Naive thymus-derived CD4-positive, alpha-beta T cell (primary cell): ENCODE results near the gene GDPD5. TPM values are rescaled to one million over a fixed set of nuclear protein-coding genes. Genes with fewer than 3 reads are reported as not detected.

Experiments
- ATAC-seq: fragments of 150-1000 bp; cut with Tn5 transposase; 2 replicates; pipeline ENCODE4 v1.10.0; 2021; ENCODE audit warnings: mild to moderate bottlenecking, moderate library complexity
- CTCF ChIA-PET: fragments of 350-600 bp; sonication (Branson Sonifier 250); formaldehyde crosslinking; loops from one replicate; lab custom pipeline; 2021; ENCODE audit warnings: antibody characterized with exemption; lab: Charles Lee
- POLR2A ChIA-PET: fragments of 350-600 bp; sonication (Branson Sonifier 250); formaldehyde crosslinking; loops from one replicate; lab custom pipeline; 2021; ENCODE audit warnings: antibody characterized with exemption, inconsistent platforms; lab: Charles Lee
- DNase-seq, 9 donors: peaks; one replicate each; pipeline versions ENCODE4 v3.0.0 to v3.0.0-alpha.2; 2020 to 2022; ENCODE audit warnings: mixed read lengths in 1 of 9
- H3K27ac ChIP-seq: one replicate; pipeline ENCODE4 v1.7.0; 2013; ENCODE audit warnings: mild to moderate bottlenecking, low read depth, low read length, moderate library complexity
- H3K27me3 ChIP-seq, 2 donors: one replicate each; pipeline ENCODE4 v1.7.0; 2013; ENCODE audit warnings: low read length in 2 of 2, mild to moderate bottlenecking in 2 of 2, moderate library complexity in 2 of 2; ENCODE audit not compliant: control insufficient read depth in 2 of 2, insufficient read depth in 2 of 2
- H3K36me3 ChIP-seq, 3 experiments: 1 replicate in 2 of 3; 2 replicates in 1 of 3; pipeline ENCODE4 v1.7.0; 2013; ENCODE audit warnings: low read length in 3 of 3, mild to moderate bottlenecking in 3 of 3, moderate library complexity in 1 of 3; ENCODE audit not compliant: insufficient read depth in 3 of 3, control insufficient read depth in 2 of 3
- H3K4me1 ChIP-seq, 2 donors: one replicate each; pipeline ENCODE4 v1.7.0; 2013; ENCODE audit warnings: low read length in 2 of 2, mild to moderate bottlenecking in 2 of 2, moderate library complexity in 1 of 2; ENCODE audit not compliant: control insufficient read depth in 2 of 2, insufficient read depth in 2 of 2
- H3K4me3 ChIP-seq: 2 replicates; pipeline ENCODE4 v1.7.0; 2013; ENCODE audit warnings: mild to moderate bottlenecking, low read length
- H3K9me3 ChIP-seq, 3 experiments: 1 replicate in 2 of 3; 2 replicates in 1 of 3; pipeline ENCODE4 v1.7.0; 2013; ENCODE audit warnings: low read length in 3 of 3; ENCODE audit not compliant: control insufficient read depth in 2 of 3
- H3K27ac Mint-ChIP-seq, 9 donors: one replicate each; pipeline ENCODE4 v1.8.0; 2020 to 2022; ENCODE audit warnings: mixed read lengths in 9 of 9, mild to moderate bottlenecking in 8 of 9, moderate library complexity in 5 of 9, inconsistent platforms in 2 of 9
- H3K27me3 Mint-ChIP-seq, 5 donors: one replicate each; pipeline ENCODE4 v1.8.0; 2021 to 2022; ENCODE audit warnings: mixed read lengths in 5 of 5, mild to moderate bottlenecking in 1 of 5
- H3K36me3 Mint-ChIP-seq, 5 donors: one replicate each; pipeline ENCODE4 v1.8.0; 2020 to 2022; ENCODE audit warnings: mixed read lengths in 5 of 5, mild to moderate bottlenecking in 3 of 5, inconsistent platforms in 1 of 5
- H3K4me1 Mint-ChIP-seq, 7 donors: one replicate each; pipeline ENCODE4 v1.8.0; 2020 to 2022; ENCODE audit warnings: mixed read lengths in 7 of 7, mild to moderate bottlenecking in 3 of 7, inconsistent platforms in 1 of 7
- H3K4me3 Mint-ChIP-seq, 10 donors: one replicate each; pipeline ENCODE4 v1.8.0; 2020 to 2022; ENCODE audit warnings: mild to moderate bottlenecking in 10 of 10, mixed read lengths in 10 of 10, moderate library complexity in 6 of 10, inconsistent platforms in 2 of 10
- H3K9me3 Mint-ChIP-seq, 11 donors: one replicate each; pipeline ENCODE4 v1.8.0; 2020 to 2022; ENCODE audit warnings: mixed read lengths in 11 of 11, mild to moderate bottlenecking in 4 of 11, inconsistent platforms in 1 of 11, moderate library complexity in 1 of 11
- intact Hi-C, 2 donors: fragments of 100-400 bp; cut with micrococcal nuclease; formaldehyde crosslinking; loops; one replicate each; pipeline ENCODE4 v1.15.1; 2023
- polyA plus RNA-seq, 2 donors: library from polyadenylated mRNA; unstranded; fragments of 300-500 nt; fragmentation: Illumina TruSeq; gene quantifications; one replicate each; pipeline ENCODE4 v1.2.3, GENCODE V29; 2021
- total RNA-seq, 6 experiments: library from RNA in 5 of 6; stranded (reverse) in 5 of 6; gene quantifications; 1 replicate in 5 of 6; 2 replicates in 1 of 6; pipeline ENCODE4 v1.2.3 and lab custom pipeline; 2021 to 2026

The GDPD5 gene
- total and polyA plus RNA-seq, 7 experiments from 2014 or later, result 3.9 to 50.3 (median 21.1) TPM

DNA sequence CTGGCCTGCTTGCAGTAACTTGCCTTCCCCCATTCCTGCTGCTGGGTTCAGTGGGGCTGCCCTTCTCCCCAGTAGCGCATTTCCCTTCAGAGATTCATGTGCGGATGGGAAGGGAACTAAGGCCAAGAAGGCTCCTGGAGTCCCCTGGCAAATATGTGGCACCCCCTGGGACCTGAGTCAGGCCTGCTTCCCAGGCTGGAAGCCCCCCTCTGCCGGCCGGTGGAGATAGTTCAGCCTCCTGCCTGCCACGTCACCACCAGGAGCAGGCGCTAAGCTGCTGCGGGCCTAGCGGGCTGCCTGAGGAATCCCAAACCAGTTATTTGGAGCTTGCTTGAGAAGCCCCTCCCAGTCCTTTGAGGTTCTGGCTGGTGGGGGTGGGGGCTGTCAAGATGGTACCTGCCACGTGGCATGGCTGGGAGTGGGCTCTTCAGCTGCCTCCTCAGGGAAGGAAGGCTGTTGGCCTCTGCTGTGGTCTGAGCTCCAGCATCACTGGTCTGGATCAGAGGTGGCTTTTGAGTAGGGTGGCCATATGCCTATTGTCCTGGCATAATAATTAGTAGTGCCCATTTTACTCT, 38.3 kb upstream of the GDPD5 start:
- no peaks in the 10 kb centered on the region for H3K27me3 ChIP-seq
- POLR2A ChIA-PET, result no interaction called here
- CTCF ChIA-PET, result no interaction called here
- Mint-ChIP-seq H3K4me1 (peaks cover 18 to 46% (median 32%) of the 10 kb centered on the region in 7 donors), H3K4me3 (peak overlapping the region; percentile 94 to 99 (median 99)), H3K27me3 (no peaks in the 10 kb centered on the region), H3K36me3 (peaks cover 0 to 9% (median 5%) of the 10 kb centered on the region in 5 donors), H3K27ac (peak overlapping the region; percentile 25 to 97 (median 92)), H3K9me3 (no peaks in the 10 kb centered on the region)
- DNase-seq, result no peak
- peak overlapping the region; percentile 86 for H3K27ac ChIP-seq
- ATAC-seq, result no peak
- H3K36me3 ChIP-seq, result peaks cover 0 to 30% (median 0%) of the 10 kb centered on the region in 3 experiments
- H3K9me3 ChIP-seq, result no peaks in the 10 kb centered on the region
- H3K4me1 ChIP-seq, result peaks cover 15 to 22% of the 10 kb centered on the region in 2 donors
- intact Hi-C loops, result loop anchor here in 1 of 2 donors (2.0 to 10.0 kb wide), 3 partner anchors 31 to 1169 kb away; partner anchors contain the start of genes PGM2L1 and UVRAG
- no peak overlapping the region for H3K4me3 ChIP-seq

DNA sequence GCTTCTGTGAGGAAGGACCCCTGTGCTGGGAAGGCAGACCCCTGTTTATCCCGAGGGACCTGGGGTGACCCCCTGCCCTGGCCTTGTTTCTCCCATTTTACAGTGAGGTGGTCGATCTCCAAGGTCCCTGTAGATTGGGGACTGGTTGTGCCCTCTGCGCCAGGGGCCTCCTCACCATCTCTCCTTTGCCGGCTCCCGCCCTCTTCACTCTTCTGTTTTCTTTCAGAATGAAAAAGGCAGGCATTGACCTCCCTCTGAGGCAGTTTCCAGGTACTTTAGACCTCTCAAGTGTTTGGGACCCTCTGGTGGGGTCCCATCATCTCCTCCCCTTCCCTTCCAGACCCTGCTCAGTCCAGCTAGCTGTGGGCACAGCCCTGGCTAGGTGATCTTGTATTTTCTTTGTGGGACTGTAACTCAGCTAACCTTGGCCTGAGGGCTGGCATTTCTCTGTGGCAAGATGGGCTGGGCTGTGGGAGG, 37.8 kb upstream of the GDPD5 start:
- no peaks in the 10 kb centered on the region for H3K9me3 Mint-ChIP-seq
- peaks cover 18 to 46% (median 32%) of the 10 kb centered on the region in 7 donors for H3K4me1 Mint-ChIP-seq
- intact Hi-C loops, result loop anchor here in 1 of 2 donors (2.0 to 10.0 kb wide), 3 partner anchors 31 to 1169 kb away; partner anchors contain the start of genes PGM2L1 and UVRAG
- no peaks in the 10 kb centered on the region for H3K9me3 ChIP-seq
- H3K4me1 ChIP-seq, result peaks cover 15 to 22% of the 10 kb centered on the region in 2 donors
- DNase-seq, result no peak
- peak overlapping the region; percentile 86 for H3K27ac ChIP-seq
- no peaks in the 10 kb centered on the region for H3K27me3 ChIP-seq
- peak overlapping the region; percentile 94 to 99 (median 99) for H3K4me3 Mint-ChIP-seq
- ChIA-PET POLR2A (no interaction called here), CTCF (no interaction called here)
- H3K27ac Mint-ChIP-seq, result peak overlapping the region; percentile 86 to 97 (median 95)
- peaks cover 0 to 24% (median 0%) of the 10 kb centered on the region in 3 experiments for H3K36me3 ChIP-seq
- H3K36me3 Mint-ChIP-seq, result peaks cover 0 to 7% (median 3%) of the 10 kb centered on the region in 5 donors
- H3K27me3 Mint-ChIP-seq, result no peaks in the 10 kb centered on the region
- ATAC-seq, result no peak
- H3K4me3 ChIP-seq, result no peak overlapping the region

DNA sequence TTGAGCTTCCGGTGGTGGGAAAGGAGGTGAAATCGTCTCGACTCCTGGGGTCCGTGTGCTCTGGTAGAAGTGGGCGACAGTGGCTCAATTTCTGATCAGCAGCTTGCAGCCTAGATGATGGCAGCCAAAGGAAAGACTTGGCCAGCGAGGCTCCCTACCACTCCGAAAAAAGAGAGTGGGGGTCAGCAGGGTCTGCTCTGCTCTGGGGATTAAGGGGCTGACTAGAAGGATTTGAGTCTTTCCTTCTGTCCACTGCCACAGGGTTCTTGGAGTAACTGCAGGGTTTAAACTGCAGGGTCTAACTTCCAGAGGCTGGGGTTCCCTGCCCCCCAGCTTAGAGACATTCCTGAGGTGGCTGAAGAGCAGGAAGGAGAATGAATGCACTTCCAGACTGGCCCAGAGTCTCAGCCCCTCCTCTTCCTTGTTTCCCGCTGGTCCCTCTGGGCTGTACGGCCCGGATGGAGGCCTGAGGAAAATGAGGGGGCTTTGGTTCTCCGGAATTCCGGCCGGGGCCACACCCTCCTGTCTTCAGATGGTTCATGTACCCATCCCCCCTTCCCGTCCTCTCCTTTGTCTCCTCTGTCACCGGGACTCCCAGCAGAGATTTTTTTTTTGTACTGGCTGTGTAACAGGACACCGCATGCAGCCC, 37.2 kb upstream of the GDPD5 start:
- CTCF ChIA-PET, result interaction anchor here (1.0 kb wide), 1 partner anchor 11 kb away, joined by 3 read pairs; no protein-coding TSS in a partner anchor
- intact Hi-C loops, result loop anchor here in 1 of 2 donors (1.0 to 10.0 kb wide), 5 partner anchors 20 to 1168 kb away; partner anchors contain the start of genes PGM2L1 and UVRAG

DNA sequence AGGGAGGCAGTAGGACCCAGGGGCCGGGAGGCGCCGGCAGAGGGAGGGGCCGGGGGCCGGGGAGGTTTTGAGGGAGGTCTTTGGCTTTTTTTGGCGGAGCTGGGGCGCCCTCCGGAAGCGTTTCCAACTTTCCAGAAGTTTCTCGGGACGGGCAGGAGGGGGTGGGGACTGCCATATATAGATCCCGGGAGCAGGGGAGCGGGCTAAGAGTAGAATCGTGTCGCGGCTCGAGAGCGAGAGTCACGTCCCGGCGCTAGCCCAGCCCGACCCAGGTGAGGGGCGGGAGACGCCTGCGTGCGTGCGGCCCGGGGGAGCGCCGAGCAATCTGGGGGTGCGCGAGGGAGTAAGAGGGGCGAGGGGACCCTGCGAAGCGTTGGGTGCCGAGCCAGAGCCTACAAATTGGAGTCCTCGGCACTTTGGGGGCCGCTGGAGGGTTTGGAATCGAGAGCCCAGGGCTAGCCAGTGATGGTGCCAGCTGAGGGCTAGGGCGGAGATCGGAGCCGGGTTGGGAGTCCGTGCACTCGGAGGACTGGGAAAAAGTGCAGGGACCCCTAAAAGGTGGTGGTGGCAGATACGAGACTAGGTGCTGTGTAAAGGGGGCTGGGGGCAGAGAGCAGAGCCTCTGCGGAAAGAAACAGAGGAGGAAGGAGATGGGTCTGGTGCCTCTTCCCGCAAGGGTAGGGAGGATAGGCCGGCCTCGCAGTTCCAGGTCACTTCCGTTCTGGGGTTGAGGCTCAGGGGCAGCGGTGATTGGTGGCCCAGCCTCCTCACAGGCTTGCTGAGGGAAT, 36.5 kb upstream of the GDPD5 start, which contains the start of gene SERPINH1:
Gene SERPINH1, plus strand, starts transcription at position 206 of the 788 bp plus-strand sequence. CDS start 4,097 bp downstream, outside the sequence.
- Histone ChIP-seq H3K27me3 (no peaks in the 10 kb centered on the region), H3K36me3 (peaks cover 0 to 13% (median 0%) of the 10 kb centered on the region in 3 experiments), H3K27ac (peak within 1 kb of the TSS; percentile 86), H3K4me1 (peaks cover 15 to 22% of the 10 kb centered on the region in 2 donors), H3K4me3 (peak within 1 kb of the TSS; percentile 91), H3K9me3 (no peaks in the 10 kb centered on the region)
- POLR2A ChIA-PET, result interaction anchor here (0.8 to 1.4 kb wide), 3 partner anchors 13 to 93 kb away, joined by 3 to 4 read pairs (median 3); no protein-coding TSS in a partner anchor
- Mint-ChIP-seq H3K27me3 (peaks cover 0 to under 1% (median 0%) of the 10 kb centered on the region in 5 donors), H3K4me3 (peak within 1 kb of the TSS; percentile 94 to 99 (median 99)), H3K36me3 (no peaks in the 10 kb centered on the region), H3K9me3 (no peaks in the 10 kb centered on the region), H3K4me1 (peaks cover 18 to 46% (median 32%) of the 10 kb centered on the region in 7 donors), H3K27ac (peak within 1 kb of the TSS; percentile 87 to 97 (median 95))
- peak; percentile 29 to 73 (median 45) for DNase-seq
- peak; percentile 80 for ATAC-seq
- CTCF ChIA-PET, result interaction anchor here (0.6 to 1.0 kb wide), 3 partner anchors 11 to 158 kb away, joined by 3 to 4 read pairs (median 3); no protein-coding TSS in a partner anchor
- intact Hi-C loops, result loop anchor here in 1 of 2 donors (1.0 to 10.0 kb wide), 5 partner anchors 21 to 1167 kb away; partner anchors contain the start of genes PGM2L1 and UVRAG

More for the DNA sequence above, 37.2 kb upstream of the GDPD5 start:
- Histone ChIP-seq H3K4me3 (peak overlapping the region; percentile 91), H3K36me3 (peaks cover 0 to 19% (median 0%) of the 10 kb centered on the region in 3 experiments), H3K27ac (peak overlapping the region; percentile 86), H3K9me3 (no peaks in the 10 kb centered on the region), H3K4me1 (peaks cover 15 to 22% of the 10 kb centered on the region in 2 donors), H3K27me3 (no peaks in the 10 kb centered on the region)
- H3K27me3 Mint-ChIP-seq, result no peaks in the 10 kb centered on the region
- no peaks in the 10 kb centered on the region for H3K9me3 Mint-ChIP-seq
- POLR2A ChIA-PET, result interaction anchor here (1.0 to 1.4 kb wide), 2 partner anchors 13 to 94 kb away, joined by 3 to 4 read pairs; no protein-coding TSS in a partner anchor
- peaks cover 18 to 46% (median 32%) of the 10 kb centered on the region in 7 donors for H3K4me1 Mint-ChIP-seq
- peak overlapping the region; percentile 94 to 99 (median 99) for H3K4me3 Mint-ChIP-seq
- H3K27ac Mint-ChIP-seq, result peak overlapping the region; percentile 87 to 97 (median 95)
- ATAC-seq, result no peak
- peaks cover 0 to 4% (median 0%) of the 10 kb centered on the region in 5 donors for H3K36me3 Mint-ChIP-seq
- DNase-seq, result no peak

DNA sequence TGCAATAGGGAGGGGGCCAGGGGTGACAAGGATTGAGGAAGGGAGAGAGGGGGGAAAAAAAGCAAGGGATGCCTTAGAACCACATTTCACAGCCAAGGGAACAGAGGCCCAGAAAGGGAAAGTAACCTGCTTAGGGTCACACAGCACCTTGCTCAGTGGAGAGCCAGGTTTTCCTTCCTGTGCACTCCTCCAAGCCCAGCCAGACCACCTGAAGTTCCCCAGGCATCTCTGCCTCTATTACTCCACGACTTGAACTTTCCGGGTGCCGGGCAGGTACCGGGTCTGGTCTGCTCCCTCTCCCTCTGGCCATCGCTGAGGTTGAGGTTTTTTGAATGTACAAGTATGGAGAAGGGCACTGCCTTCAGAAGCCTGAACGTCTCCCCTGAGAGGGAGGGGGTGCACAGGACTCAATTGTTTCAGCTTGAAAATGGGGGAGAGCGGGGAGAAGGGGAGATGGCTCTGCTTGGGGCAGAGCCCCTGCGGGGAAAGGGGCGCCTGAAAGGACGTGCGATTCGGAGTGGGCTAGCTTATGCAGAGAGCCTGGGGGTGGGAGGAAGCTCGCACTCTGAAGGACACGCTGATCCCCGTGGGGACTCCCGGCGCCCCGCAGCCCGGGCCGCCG, 35.8 kb upstream of the GDPD5 start:
- H3K36me3 ChIP-seq, result peaks cover 0 to 7% (median 0%) of the 10 kb centered on the region in 3 experiments
- ATAC-seq (peak; percentile 6), DNase-seq (no peak)
- ChIA-PET POLR2A (interaction anchor here (0.7 to 1.4 kb wide), 4 partner anchors 14 to 287 kb away, joined by 3 to 5 read pairs (median 4); no protein-coding TSS in a partner anchor), CTCF (interaction anchor here (0.6 kb wide), 2 partner anchors 13 to 158 kb away, joined by 3 to 4 read pairs; no protein-coding TSS in a partner anchor)
- intact Hi-C loops, result loop anchor here in 1 of 2 donors (1.0 to 10.0 kb wide), 5 partner anchors 22 to 1167 kb away; partner anchors contain the start of genes PGM2L1 and UVRAG
- H3K9me3 ChIP-seq, result no peaks in the 10 kb centered on the region
- peaks cover 15 to 22% of the 10 kb centered on the region in 2 donors for H3K4me1 ChIP-seq
- Mint-ChIP-seq H3K27me3 (peaks cover 0 to 5% (median 0%) of the 10 kb centered on the region in 5 donors), H3K4me1 (peaks cover 18 to 46% (median 32%) of the 10 kb centered on the region in 7 donors), H3K27ac (peak overlapping the region; percentile 73 to 97 (median 92)), H3K36me3 (no peaks in the 10 kb centered on the region), H3K9me3 (no peaks in the 10 kb centered on the region), H3K4me3 (peak overlapping the region; percentile 94 to 99 (median 99))
- H3K27me3 ChIP-seq, result no peaks in the 10 kb centered on the region
- peak overlapping the region; percentile 86 for H3K27ac ChIP-seq
- H3K4me3 ChIP-seq, result peak overlapping the region; percentile 91
